Measurements from ENCODE around the gene CPNE5.

GRCh38 chr6:36713846-36714245 lies 125.4 kb downstream of the CPNE5 start:
- TF ChIP-seq FOXJ3 (CRISPR knock-in tag; IDR thresholded peaks at IDR 0.05) (no peak), ZNF699 (CRISPR knock-in tag; IDR thresholded peaks at IDR 0.05; ENCODE audit: insufficient replicate concordance) (no peak), CTCF (IDR thresholded peaks at IDR 0.05 in 2 of 3, conservative IDR thresholded peaks at IDR 0.05 in 1 of 3; ENCODE audit: insufficient read depth in 2 of 3, low read depth in 1 of 3, low read length in 3 of 3) (no peak), ZNF398 (CRISPR knock-in tag; IDR thresholded peaks at IDR 0.05) (no peak), NR1H2 (CRISPR knock-in tag; IDR thresholded peaks at IDR 0.05) (no peak), MAX (CRISPR knock-in tag; IDR thresholded peaks at IDR 0.05) (no peak), NFIC (IDR thresholded peaks at IDR 0.05) (no peak), NFYB (IDR thresholded peaks at IDR 0.05; ENCODE audit: extremely low read depth, insufficient read length) (no peak), POLR2A (conservative IDR thresholded peaks at IDR 0.05) (no peak), ZNF764 (CRISPR knock-in tag; IDR thresholded peaks at IDR 0.05; ENCODE audit: low read depth) (no peak), ZNF3 (CRISPR knock-in tag; IDR thresholded peaks at IDR 0.05) (no peak), RBM17 (IDR thresholded peaks at IDR 0.05; ENCODE audit: borderline replicate concordance, low read depth, low read length) (no peak), ZFP1 (CRISPR knock-in tag; IDR thresholded peaks at IDR 0.05) (no peak), GABPB1 (CRISPR knock-in tag; IDR thresholded peaks at IDR 0.05) (no peak)
